ENCODE measurements around the gene SIRT5.

Gene SIRT5

DNA sequence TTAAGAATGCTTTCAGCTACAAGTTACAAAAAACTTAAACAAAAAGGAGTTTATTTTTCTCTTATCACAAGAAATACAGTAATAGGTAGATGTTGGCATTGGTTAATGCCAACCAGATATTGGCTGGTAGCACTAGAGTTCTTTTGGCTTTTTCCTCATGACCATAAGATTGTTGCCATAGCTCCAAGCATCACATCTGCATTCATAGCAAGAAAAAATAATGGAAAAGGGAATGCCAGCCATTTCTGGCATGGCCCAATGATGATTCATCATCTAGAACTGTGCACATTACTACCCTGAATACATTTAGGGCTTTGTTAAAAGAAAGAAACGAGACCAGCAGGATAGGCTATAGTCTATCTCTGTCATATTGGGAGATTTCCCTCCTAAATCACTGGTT lies 20.8 kb upstream of the SIRT5 start:
- no peak for DNase-seq (ENCODE audit: low spot score)

DNA sequence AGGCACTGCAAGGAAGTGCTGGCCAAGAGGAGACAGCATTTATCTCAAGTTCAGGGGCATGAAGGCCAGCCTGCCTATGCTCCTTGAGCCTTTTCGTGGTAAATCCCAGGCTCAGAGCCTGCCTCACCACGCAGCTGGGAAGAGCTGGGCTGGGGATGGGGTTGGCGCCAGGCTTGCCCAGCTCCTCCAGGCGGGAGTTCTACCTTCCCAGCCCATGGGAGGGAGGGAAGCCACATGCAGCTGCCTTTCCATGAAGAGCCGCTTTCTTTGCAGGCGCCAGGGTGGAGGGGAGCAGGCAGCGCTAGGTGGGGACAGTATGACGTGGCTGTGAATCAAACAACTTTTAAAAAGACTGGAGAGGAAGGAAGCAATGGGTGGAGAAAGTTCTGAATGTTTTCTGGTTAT lies 19.5 kb upstream of the SIRT5 start:
- peak; percentile 9 for DNase-seq (ENCODE audit: low spot score)

DNA sequence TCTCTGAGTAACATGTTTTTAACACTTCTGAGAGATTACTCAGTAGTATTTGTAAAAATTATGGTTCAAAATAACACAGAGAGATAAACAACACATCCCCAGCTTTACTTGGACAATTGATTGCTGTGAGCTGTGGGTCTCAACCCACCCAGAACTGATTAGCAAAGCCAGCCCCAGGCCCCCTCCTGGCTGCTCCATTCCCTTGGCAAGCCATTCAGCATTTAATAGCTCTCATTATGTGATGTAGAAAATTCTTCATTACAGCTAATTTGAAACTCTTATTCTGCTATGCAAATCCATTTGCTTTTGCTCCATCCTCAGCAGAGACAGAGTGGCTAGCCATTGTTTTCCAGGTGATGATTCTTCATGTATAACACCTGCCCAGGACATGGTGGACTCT lies 16.6 kb upstream of the SIRT5 start:
- DNase-seq (ENCODE audit: low spot score), result no peak

DNA sequence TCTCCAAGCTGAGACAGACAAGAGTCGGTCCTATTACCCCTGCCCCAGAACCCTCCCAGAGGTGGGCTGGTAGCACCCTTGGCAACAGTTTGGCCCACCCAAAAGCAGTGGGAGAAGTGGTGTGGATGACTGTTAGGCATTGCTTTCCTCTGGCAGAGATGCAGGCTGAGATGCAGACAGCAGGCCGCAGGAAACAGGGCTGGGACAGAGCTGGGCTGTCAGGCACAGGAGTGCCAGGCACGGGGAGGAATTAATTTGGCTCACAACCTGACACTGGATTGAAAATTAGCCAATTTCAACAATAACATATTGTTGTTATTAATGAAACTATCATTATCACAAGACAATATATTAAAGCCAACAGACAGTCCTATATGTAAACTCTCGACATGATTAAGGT lies 15.7 kb upstream of the SIRT5 start:
- no peak for DNase-seq (ENCODE audit: low spot score)

DNA sequence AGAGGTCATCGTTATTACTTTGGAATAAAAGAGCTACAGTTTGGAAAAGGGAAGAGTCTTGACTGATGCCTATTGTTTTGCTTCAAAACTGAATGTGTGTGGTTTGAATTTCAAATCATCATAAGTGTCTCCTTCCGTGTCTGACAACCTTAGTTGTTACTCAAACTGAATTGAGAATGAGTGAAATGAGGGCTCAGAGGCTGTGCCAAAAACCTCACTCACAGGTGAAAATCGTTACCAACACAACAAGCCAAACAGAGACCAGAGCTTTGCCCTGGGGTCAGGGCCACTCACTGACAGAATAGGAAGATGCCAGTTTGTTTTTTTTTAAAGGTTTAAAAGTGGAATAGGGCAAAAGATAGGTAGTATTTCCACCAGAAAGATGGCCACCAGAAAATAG lies 15.2 kb upstream of the SIRT5 start:
- no peak for DNase-seq (ENCODE audit: low spot score)

DNA sequence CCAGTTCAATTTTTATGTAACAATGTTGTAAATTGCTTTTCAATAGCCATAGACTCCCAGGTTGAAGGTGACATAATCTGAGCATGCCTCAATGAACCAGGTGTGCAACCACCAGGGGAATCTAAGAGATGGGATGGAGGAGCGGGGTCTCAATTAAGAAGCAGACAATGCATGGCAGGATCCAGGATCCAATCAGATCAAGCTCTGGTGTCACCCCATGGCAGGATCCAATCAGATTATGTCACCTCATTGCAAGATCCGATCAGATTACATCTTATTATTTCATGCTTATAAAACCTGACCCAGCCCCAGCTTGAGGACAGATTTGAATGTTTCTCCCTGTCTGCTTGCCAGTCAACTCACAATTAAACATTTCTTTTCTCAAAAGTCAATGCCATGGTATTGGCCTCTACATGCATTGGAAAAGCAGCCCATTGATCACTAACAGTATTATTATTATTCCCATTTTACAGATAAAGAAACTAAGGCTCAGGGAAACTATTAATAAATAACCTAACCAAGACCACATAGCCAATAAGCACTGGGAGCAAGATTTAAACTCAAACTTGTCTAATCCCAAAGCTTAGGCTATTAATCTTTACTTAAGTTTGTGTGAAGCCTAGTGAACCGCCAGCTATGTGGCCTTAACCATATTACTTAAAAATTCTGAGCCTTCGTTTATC lies 14.3 kb upstream of the SIRT5 start:
- no peak for DNase-seq (ENCODE audit: low spot score)

DNA sequence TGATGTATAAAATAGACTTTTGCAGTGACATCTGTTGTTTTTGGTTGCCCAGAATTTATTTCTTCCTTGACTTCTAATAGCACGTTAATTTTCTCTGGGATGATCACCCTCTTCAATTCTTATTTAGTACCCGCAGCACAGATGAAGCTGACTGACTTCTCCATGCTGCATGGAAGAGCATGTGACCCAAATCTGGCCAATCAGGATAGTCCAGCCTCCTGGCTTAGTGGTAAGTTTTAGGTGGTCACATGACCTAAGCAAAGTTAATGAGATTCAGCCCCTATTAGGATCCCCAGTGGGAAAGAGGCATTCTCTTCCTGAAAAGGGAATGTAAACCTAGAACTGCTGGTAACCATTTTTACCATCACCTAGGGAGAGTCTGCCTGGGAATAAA lies 13.8 kb upstream of the SIRT5 start:
- no peak for DNase-seq (ENCODE audit: low spot score)

DNA sequence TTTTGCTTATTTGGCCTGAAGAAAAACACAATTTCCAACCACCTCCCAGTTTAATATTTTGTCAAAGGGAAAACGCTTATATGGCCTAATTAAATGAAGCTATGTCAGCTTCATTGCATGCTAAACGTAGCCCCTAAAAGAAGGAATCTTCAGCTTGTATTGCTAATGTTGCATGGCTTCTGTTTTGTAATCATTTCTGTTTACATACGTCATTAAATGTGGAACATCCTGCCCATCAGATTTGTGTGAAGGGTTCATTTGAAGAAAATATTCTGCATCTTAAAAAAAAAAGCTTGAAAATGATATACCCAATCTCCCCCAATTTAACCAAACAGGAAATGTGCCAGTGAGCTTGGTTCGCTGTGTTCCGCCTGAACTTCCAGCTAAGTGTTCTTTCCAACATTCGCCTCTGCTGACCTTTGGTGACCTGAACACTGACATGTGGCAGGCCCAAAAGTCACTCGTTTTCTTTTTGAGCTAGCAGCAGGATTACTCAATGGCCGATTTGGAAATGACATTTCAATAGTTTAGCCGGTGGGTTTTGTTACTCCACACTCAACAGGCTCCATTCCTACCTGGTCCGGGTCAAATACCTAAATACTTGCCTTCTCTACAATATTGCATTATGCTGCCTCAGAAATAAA lies 12.7 kb upstream of the SIRT5 start:
- no peak for DNase-seq (ENCODE audit: low spot score)

DNA sequence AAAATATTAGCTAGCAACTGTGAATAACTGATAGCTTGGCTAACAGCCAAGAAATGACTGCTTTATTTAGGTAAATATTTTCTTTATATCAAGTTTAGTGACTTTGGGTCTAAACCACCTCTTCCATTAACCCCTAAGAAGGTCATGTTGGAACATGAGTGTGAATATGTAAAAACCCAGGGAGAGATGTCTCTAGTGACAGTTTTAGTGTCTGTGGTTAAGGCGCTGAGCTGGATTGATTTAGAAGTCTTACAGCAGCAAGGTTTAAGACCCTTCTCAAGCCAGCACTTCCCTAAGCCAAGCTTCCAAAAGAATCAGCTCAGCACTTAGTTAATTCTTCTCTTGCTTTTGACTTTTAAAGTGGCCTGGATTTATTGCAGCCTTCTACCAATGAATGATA lies 11.4 kb upstream of the SIRT5 start:
- no peak for DNase-seq (ENCODE audit: low spot score)

DNA sequence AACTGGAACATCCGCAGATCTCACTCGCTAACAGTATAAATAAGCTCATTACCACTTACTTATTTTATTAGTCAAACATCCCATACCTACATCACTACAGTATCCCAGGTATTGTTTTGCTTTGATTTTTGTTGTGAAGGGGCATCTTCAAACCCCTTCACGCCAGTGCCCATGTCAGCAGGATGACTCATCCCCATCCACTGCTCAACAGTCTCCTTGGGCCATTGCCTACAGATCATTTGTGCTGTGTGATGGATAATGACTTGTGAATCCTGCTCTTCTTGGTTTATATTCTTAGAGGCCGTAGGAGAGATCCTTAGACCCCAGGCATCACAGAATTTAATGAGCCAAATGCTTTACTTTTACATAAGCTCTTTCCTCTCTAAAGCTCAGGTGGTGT lies 8.5 kb upstream of the SIRT5 start:
- DNase-seq (ENCODE audit: low spot score), result no peak

DNA sequence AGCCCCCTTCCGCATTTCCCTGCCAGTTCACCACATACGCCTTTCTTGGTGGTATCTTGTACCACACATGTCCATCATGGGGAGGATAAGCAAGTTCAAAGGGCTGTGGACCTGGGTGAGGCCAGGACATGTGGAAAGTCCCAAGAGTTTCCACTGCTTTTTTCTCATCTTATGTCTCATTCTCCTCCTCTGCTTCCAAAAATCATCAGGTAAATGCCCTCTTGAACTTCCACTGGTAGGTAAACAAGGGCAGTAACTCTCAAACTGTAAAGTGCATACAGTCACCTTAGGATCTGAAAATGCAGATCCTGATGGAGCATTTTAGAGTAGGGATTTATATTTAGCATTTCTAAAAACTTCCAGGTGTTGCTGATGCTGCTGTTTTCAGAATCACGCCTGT lies 7.9 kb upstream of the SIRT5 start:
- DNase-seq (ENCODE audit: low spot score), result no peak

DNA sequence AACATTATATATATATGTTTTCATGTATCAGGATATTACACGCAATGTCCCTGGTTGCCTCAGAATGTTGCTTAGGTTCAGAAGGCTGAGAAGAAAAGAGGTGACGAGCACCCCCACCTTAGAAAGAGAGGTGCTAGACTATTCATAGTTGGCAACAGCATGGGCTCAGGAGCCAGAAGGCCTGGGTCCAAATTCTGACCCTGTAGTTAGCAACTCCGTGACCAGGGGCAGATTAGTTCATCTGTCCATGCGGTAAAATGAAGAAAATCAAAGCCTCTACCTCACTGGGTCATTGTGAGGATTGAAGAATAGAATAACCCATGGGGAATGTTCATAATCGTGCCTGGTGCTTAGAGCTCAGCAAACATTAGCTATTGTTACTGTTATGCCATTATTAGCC lies 5.4 kb upstream of the SIRT5 start:
- no peak for DNase-seq (ENCODE audit: low spot score)

DNA sequence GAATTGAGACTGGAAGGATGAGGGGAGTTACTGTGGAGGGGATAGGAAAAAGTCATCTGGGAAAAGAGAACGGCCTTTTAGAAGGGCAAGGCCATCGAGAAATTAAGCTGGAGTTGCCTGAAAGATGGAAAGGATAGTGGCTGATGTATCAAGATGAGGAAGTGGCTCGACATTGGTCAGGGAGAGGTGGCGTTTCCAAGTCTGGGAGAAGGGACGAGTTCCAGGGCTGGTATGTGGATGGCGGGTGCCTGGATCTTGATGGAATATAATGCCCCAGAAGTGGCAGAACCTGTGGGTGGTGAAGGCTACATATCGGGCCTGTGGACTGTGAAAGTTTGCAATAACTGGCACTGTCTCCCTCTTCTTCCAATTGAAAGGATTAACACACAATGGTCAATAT lies 2.2 kb upstream of the SIRT5 start:
- DNase-seq (ENCODE audit: low spot score), result no peak

DNA sequence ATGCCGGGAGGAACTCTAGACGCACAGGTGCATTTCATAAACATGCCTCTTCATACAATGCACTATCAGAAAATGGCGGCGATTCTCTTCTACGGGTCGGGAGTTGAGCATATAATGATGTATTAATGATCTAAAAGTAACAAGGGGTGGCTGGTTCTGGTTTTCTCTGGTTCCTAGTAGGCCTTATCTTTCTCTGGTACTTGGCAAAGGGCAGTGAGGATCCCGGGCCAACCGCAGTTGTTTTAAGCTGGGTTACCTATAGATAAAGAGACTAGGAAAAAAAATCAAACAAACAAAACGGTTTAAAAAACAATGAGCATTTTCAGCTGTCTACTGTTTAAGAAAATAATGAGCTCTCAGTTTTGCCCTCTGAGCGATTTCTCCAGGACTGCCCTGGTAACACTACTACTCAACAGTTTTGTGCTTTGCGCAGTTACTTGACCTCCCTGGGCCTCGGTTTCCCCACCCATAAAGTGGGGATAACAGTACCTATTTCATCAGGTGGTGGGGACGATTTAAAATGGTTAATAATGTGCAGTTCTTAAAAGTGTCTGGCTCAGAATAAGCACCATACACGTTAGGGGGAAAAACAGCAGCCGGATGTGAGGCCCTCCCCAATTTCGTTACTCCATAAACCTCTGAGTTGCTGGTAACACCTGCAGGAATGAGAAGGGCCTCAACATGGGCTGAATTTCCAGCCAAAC lies 1.3 kb upstream of the SIRT5 start:
- no peak for DNase-seq (ENCODE audit: low spot score)

DNA sequence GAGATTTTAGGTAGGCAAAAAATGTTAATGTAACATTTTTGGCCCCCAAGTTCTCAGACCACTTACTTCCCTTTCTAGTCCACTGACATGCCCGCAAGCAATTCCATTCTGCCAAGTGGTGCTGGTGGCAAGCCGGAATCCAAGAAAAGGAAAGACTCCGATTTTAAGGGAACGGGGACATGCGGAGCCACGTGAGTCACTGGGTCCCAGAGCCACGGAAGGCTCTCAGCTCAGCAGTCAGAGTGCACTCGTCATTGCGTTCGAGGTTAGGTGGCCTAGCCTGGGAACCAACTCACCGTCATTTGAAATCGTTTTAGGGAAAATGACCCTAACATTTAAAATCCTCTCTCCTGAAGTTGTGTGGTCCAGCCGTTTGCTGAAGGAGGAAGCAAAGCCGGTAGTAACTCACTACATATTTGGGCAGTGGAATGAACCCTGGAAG lies 711 bp upstream of the SIRT5 start:
- DNase-seq (ENCODE audit: low spot score), result peak; percentile 59

DNA sequence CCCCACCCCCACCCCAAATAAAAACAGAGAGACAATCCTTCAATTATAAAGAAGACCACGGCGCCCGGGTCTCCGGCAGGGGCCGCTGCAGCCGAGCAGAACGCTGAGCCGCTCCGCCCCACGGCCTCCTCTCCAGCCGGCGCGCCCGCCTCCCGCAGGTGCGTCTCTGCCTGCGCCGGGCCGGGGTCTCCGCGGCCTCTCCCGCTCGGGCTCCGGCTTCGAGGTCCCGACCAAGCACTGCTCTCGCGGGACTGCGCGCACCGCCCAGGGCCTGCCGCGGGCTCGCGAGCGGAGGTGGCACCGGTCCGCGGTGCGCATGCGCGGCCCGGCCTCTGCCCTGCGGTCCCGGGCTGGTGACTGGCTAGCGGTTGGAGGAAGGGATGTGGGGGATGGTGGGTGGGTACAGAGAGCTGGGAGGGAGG lies 241 bp upstream of the SIRT5 start:
- peak; percentile 99 for DNase-seq (ENCODE audit: low spot score)

DNA sequence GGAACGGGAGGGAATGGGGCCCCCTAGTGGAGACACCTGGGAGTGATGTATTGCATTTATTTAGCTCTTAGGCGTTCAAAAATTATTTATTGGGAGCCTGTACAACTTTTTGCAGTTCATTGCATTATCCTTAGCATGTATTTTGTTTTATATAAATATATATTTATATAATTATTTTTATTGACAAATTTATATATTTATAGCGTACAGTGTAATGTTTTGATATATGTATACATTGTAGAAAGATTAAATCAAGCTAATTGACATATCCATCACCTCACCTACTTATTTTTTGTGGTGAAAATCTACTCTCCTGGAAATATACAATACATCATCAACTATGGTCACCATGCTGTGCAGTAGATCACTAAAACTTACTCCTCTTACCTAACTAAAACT lies 975 bp downstream of the SIRT5 start:
- no peak for DNase-seq (ENCODE audit: low spot score)

DNA sequence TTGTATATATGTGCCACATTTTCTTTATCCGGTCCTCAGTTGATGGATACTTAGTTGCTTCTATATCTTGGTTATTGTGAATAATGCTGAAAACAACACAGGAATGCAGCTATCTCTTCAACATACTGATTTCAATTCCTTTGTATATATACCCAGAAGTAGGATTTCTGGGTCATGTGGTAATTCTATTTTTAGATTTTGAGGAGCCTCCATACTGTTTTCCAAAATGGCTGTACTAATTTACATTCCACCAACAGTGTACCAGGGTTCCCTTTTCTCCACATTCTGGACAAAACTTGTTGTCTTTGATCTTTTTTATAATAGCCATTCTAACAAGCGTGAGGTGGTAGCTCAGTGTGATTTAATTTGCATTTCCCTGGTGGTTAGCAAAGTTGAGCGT lies 1.6 kb downstream of the SIRT5 start:
- DNase-seq (ENCODE audit: low spot score), result no peak

DNA sequence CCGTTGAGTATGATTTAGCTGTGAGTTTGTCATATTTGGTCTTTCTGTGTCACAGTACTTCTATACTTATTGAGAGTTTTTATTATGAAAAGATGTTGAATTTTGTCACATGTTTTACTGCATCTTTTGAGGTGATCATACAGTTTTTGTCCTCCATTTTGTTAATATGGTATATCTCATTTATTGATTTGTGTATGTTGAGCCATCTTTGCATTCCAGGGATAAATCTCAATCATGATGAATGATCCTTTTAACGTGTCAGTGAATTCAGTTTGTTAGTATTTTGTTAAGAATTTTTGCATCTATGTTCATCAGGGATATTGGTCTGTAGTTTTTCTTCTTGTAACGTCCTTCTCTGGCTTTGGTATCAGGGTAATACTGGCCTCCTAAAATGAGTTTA lies 3.5 kb downstream of the SIRT5 start:
- no peak for DNase-seq (ENCODE audit: low spot score)

DNA sequence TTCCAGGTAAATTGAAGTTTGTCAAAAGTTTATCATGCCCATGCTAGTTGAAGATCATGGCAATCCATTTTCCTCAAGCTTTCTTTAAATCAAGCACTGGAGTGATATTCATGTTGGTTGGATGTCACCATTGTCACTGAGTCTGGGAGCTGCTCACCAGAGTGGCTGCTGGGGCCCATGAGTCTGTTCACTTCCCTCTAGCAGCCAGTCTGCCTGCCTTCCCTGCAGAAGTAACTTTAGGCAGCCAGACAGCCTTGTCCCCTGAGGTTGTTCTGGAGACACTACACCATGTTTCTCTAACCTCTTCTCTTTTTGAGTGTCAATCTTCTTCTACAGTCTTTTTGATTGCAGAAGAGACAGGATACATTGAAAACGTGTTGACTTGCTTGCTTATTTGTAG lies 5.5 kb downstream of the SIRT5 start:
- no peak for DNase-seq (ENCODE audit: low spot score)

DNA sequence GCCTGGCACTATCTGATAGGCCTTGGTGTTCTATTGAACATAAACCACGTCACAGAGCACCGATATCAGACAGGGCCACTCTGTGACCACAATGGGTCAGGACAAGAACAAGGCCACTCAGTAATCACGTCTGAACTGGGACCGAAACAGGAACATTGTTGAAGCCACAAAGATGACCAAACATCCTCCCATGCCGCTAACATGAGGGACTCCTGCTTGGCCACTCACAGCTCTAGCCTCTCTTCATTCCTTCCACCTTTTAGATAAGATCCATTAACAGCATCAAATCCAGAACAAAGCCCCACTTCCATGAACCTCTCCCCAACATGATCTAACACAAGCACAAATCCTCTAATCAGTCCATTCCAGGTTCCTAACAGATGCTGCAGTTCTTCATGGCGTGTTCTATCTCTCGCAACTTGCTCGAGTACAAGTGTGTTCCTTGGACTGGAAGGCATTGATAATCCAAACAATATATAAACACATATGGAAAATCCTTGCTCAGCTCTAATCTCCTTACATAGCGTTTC lies 7.4 kb downstream of the SIRT5 start:
- no peak for DNase-seq (ENCODE audit: low spot score)

DNA sequence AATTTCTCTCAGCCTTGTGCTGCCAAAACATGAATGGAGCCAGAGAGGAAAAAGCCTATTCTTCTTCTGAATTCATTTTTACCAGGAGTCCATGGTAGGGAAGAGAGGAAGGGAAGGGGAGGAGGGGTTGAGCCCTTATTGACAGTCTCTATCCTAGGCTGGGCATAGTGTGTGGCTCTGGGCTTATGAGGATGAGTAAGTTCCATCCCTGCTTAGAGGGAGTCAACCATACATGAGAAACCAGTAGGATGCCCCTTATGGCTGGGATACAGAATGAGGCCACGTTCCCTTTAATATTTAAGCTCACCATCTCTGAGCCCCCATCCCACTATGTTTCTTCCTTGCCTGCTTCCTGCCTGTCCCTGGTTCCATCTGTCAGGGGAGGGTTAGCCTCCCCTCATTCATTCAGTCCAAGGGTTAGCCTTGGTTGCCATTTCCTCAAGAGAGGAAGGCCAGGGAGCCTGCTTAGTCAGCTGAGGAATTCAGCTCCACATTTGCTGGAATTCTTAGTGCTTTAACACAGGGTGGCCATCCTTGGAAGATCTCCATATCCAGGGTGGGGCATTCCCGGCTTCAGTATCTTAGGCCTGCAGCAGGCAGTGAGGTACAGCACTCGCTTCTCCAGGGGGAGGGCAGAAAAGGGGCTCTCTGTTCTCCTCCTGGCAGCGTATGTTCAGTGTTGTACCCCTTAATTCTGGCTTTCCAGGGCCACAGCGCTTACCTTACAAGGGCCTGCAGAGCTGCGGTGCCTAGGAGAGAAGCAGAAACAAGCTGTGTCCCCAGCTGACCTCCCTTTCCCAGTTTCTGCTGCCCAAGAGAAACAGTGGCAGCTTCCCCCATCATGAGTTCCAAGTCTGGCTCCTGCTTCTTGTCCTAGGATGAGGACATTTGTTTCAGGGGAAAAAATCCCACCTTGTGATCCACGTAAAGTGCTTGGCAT lies 12.5 kb downstream of the SIRT5 start:
- DNase-seq (ENCODE audit: low spot score), result peak; percentile 49

Data from AG08396 (cell line).